SIG-M5 (cell line): ENCODE data around the gene NRIP2.
A peak's percentile ranks its signal among the peaks of the same experiment; 100 is the strongest.
"Not testable (repeated sequence)": the region's sequence is repeated elsewhere in the genome, so short reads cannot be mapped to it uniquely, and the experiment has no call there.

Experiments used
- DNase-seq: peaks from one replicate; lab custom pipeline; 2025; lab: John Stamatoyannopoulos, UW

NRIP2 gene

GRCh38 chr12:2834581-2835491 lies at the start of gene NRIP2:
NRIP2 (minus strand) TSS chr12:2835035; CDS start chr12:2834983, 52 bp downstream.
- no peak for DNase-seq

GRCh38 chr12:2879853-2880252 lies 45.0 kb upstream of the NRIP2 start:
- DNase-seq, result no peak

- peak; percentile 93 for DNase-seq
These were observed 43.3 kb upstream of the NRIP2 start for GRCh38 chr12:2877953-2878732.

GRCh38 chr12:2877047-2877952 lies 42.5 kb upstream of the NRIP2 start, which contains the start of the genes FOXM1 and RHNO1:
FOXM1 (minus strand) TSS chr12:2877174; CDS start chr12:2874478, 2,696 bp downstream.
RHNO1 (plus strand) TSS chr12:2877223; CDS start chr12:2885367, 8,144 bp downstream.
- no peak for DNase-seq

GRCh38 chr12:2876431-2877046 lies 41.7 kb upstream of the NRIP2 start:
- DNase-seq, result no peak

GRCh38 chr12:2868986-2869632 lies 34.3 kb upstream of the NRIP2 start:
- not testable (repeated sequence) for DNase-seq

GRCh38 chr12:2864198-2864597 lies 29.4 kb upstream of the NRIP2 start:
- DNase-seq, result no peak

- DNase-seq, result not testable (repeated sequence)
These were observed 28.6 kb upstream of the NRIP2 start for GRCh38 chr12:2863402-2863801.

- no peak for DNase-seq
These were observed 28.0 kb upstream of the NRIP2 start for GRCh38 chr12:2862876-2863275.

- DNase-seq, result no peak
These were observed 25.3 kb upstream of the NRIP2 start for GRCh38 chr12:2860170-2860569.

GRCh38 chr12:2858944-2859421 lies 24.1 kb upstream of the NRIP2 start:
- no peak for DNase-seq

- DNase-seq, result no peak
These were observed 23.5 kb upstream of the NRIP2 start for GRCh38 chr12:2858334-2858733.

- no peak for DNase-seq
These were observed 22.7 kb upstream of the NRIP2 start for GRCh38 chr12:2857576-2857975.

- DNase-seq, result no peak
These were observed 22.2 kb upstream of the NRIP2 start, which contains the start of gene TEX52 for GRCh38 chr12:2857021-2857431. TEX52 (minus strand) TSS chr12:2857039; CDS start chr12:2857026, 13 bp downstream.

- no peak for DNase-seq
These were observed 21.2 kb upstream of the NRIP2 start for GRCh38 chr12:2856051-2856450.

- no peak for DNase-seq
These were observed 20.7 kb upstream of the NRIP2 start for GRCh38 chr12:2855546-2855945.

- no peak for DNase-seq
These were observed 20.0 kb upstream of the NRIP2 start for GRCh38 chr12:2854669-2855453.

- DNase-seq, result no peak
These were observed 18.8 kb upstream of the NRIP2 start for GRCh38 chr12:2853626-2854025.

GRCh38 chr12:2851931-2852330 lies 17.1 kb upstream of the NRIP2 start:
- DNase-seq, result no peak

GRCh38 chr12:2845280-2845679 lies 10.4 kb upstream of the NRIP2 start:
- no peak for DNase-seq
